Activated B cell treated with CpG ODN at 0.5 μM for 24 hours (primary cell): ENCODE measurements around the gene C9orf72. TPM values are rescaled to one million over a fixed set of nuclear protein-coding genes. Genes with fewer than 3 reads are reported as not detected.

Source experiments
- ATAC-seq: fragments of 200-7000 bp; cut with Tn5 transposase; one replicate; pipeline ENCODE4 v1.10.0; 2021; ENCODE audit warnings: low read depth, mild to moderate bottlenecking, moderate library complexity
- CTCF ChIA-PET: fragments of 350-600 bp; sonication (Branson Sonifier 250); formaldehyde crosslinking; loops from one replicate; lab custom pipeline; 2021; ENCODE audit warnings: antibody characterized with exemption; lab: Charles Lee
- POLR2A ChIA-PET: fragments of 350-600 bp; sonication (Branson Sonifier 250); formaldehyde crosslinking; loops from one replicate; lab custom pipeline; 2021; ENCODE audit warnings: antibody characterized with exemption; lab: Charles Lee
- DNase-seq: peaks from one replicate; pipeline ENCODE4 v3.0.0; 2022
- H3K27ac Mint-ChIP-seq: one replicate; pipeline ENCODE4 v1.8.0; 2020; ENCODE audit warnings: mixed read lengths
- H3K27me3 Mint-ChIP-seq: one replicate; pipeline ENCODE4 v1.8.0; 2021; ENCODE audit warnings: mixed read lengths
- H3K36me3 Mint-ChIP-seq: one replicate; pipeline ENCODE4 v1.8.0; 2021; ENCODE audit warnings: low read depth, mixed read lengths
- H3K4me1 Mint-ChIP-seq: one replicate; pipeline ENCODE4 v1.8.0; 2021; ENCODE audit warnings: mixed read lengths
- H3K4me3 Mint-ChIP-seq: one replicate; pipeline ENCODE4 v1.8.0; 2020; ENCODE audit warnings: mild to moderate bottlenecking, mixed read lengths
- H3K9me3 Mint-ChIP-seq: one replicate; pipeline ENCODE4 v1.8.0; 2020; ENCODE audit warnings: mixed read lengths
- intact Hi-C: fragments of 100-400 bp; cut with micrococcal nuclease; formaldehyde crosslinking; loops from one replicate; pipeline ENCODE4 v1.15.1; 2024
- total RNA-seq: library from RNA; stranded (reverse); gene quantifications from 2 replicates; pipeline ENCODE4 v1.2.3, GENCODE V29; 2022
- TF ChIP-seq, protein P1 (sequence below): fragments of 200-600 bp; IDR thresholded peaks from one replicate; pipeline ENCODE4 v1.8.0; 2022; ENCODE audit warnings: antibody characterized with exemption, mild to moderate bottlenecking

Gene C9orf72, protein sequence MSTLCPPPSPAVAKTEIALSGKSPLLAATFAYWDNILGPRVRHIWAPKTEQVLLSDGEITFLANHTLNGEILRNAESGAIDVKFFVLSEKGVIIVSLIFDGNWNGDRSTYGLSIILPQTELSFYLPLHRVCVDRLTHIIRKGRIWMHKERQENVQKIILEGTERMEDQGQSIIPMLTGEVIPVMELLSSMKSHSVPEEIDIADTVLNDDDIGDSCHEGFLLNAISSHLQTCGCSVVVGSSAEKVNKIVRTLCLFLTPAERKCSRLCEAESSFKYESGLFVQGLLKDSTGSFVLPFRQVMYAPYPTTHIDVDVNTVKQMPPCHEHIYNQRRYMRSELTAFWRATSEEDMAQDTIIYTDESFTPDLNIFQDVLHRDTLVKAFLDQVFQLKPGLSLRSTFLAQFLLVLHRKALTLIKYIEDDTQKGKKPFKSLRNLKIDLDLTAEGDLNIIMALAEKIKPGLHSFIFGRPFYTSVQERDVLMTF
- 15.2 and 15.3 TPM in 2 replicates for total RNA-seq

DNA sequence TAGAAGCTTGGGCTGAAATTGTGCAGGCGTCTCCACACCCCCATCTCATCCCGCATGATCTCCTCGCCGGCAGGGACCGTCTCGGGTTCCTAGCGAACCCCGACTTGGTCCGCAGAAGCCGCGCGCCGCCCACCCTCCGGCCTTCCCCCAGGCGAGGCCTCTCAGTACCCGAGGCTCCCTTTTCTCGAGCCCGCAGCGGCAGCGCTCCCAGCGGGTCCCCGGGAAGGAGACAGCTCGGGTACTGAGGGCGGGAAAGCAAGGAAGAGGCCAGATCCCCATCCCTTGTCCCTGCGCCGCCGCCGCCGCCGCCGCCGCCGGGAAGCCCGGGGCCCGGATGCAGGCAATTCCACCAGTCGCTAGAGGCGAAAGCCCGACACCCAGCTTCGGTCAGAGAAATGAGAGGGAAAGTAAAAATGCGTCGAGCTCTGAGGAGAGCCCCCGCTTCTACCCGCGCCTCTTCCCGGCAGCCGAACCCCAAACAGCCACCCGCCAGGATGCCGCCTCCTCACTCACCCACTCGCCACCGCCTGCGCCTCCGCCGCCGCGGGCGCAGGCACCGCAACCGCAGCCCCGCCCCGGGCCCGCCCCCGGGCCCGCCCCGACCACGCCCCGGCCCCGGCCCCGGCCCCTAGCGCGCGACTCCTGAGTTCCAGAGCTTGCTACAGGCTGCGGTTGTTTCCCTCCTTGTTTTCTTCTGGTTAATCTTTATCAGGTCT is at the start of gene C9orf72:
C9orf72 (minus strand) TSS at position 564 of the 716 bp plus-strand sequence. CDS start 6,361 bp downstream, outside the sequence.
- Mint-ChIP-seq H3K27ac (peak within 1 kb of the TSS; percentile 99), H3K4me3 (peak within 1 kb of the TSS; percentile 97), H3K9me3 (peaks cover 2% of the 10 kb centered on the region), H3K27me3 (no peaks in the 10 kb centered on the region), H3K36me3 (peaks cover 5% of the 10 kb centered on the region), H3K4me1 (peaks cover 24% of the 10 kb centered on the region)
- POLR2A ChIA-PET: interaction anchor here (0.6 to 2.3 kb wide), 11 partner anchors 10 to 626 kb away, joined by 3 to 13 read pairs (median 6); partner anchors contain the start of genes IFT74 and PLAA
- TF ChIP-seq, protein P1, sequence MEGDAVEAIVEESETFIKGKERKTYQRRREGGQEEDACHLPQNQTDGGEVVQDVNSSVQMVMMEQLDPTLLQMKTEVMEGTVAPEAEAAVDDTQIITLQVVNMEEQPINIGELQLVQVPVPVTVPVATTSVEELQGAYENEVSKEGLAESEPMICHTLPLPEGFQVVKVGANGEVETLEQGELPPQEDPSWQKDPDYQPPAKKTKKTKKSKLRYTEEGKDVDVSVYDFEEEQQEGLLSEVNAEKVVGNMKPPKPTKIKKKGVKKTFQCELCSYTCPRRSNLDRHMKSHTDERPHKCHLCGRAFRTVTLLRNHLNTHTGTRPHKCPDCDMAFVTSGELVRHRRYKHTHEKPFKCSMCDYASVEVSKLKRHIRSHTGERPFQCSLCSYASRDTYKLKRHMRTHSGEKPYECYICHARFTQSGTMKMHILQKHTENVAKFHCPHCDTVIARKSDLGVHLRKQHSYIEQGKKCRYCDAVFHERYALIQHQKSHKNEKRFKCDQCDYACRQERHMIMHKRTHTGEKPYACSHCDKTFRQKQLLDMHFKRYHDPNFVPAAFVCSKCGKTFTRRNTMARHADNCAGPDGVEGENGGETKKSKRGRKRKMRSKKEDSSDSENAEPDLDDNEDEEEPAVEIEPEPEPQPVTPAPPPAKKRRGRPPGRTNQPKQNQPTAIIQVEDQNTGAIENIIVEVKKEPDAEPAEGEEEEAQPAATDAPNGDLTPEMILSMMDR: no peak
- peak; percentile 74 for ATAC-seq
- CTCF ChIA-PET: interaction anchor here (0.6 to 1.0 kb wide), 2 partner anchors 14 to 240 kb away, joined by 3 read pairs; no protein-coding TSS in a partner anchor
- peak; percentile 87 for DNase-seq
- intact Hi-C loops: loop anchor here (1.0 to 5.0 kb wide), 7 partner anchors 44 to 680 kb away; partner anchors contain the start of genes CAAP1, MOB3B and PLAA

DNA sequence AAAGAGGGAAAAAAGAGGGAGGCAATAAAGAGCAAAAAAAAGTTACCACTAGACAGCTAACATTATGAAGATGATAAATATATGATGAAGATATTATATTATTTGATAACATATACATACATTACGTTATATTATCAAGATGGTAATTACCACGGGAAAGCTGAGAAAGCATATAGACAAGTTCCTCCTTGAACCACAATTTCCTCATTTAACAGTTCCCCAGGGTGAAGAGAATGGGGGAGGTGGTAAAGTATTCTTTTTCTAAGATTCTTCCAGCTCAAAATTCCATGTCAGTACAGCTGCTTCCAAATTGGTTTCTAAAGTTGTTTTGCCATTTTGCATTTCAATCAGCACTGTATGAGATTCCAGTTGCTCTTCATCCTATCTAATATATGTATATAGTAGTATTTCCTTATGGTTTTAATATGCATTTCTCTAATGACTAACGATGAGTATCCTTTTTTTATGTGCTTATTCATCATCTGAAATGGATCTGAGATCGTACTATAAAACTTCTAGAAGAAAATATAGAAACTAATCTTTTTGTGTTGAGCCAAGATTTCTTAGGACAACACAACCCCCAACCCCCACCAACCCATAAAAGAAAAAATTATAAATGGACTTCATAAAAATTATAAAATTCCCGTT is 49.5 kb upstream of the C9orf72 start:
- ATAC-seq (no peak), DNase-seq (no peak)
- TF ChIP-seq, protein P1: no peak
- ChIA-PET POLR2A (no interaction called here), CTCF (no interaction called here)
- H3K36me3 Mint-ChIP-seq: no peaks in the 10 kb centered on the region
- H3K4me1 Mint-ChIP-seq: peaks cover 5% of the 10 kb centered on the region
- no peak overlapping the region for H3K27ac Mint-ChIP-seq
- no peaks in the 10 kb centered on the region for H3K9me3 Mint-ChIP-seq
- no peaks in the 10 kb centered on the region for H3K27me3 Mint-ChIP-seq
- intact Hi-C loops: no loop called here
- H3K4me3 Mint-ChIP-seq: no peak overlapping the region

DNA sequence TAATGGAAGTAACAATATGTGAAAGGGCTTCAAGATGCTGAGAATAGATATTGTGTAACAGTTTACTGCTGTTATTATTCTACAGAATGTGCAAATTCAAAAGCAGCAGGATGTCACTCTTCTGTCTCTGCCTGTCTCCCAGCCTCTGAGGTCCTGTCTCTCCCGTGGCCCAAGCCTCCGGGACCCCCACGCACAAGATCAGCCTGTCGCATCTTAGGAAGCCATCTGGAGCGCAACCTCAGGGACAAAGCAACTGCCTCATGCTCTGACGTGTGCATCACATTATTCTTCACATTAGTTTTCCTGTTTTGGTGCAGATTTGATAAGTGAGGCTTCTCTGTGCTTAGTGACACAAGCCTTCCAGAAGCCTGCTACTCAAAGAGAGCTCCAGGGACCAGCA is 46.5 kb upstream of the C9orf72 start:
- H3K9me3 Mint-ChIP-seq: no peaks in the 10 kb centered on the region
- peaks cover 9% of the 10 kb centered on the region for H3K27me3 Mint-ChIP-seq
- CTCF ChIA-PET: no interaction called here
- no peak for ATAC-seq
- H3K27ac Mint-ChIP-seq: no peak overlapping the region
- no peaks in the 10 kb centered on the region for H3K36me3 Mint-ChIP-seq
- intact Hi-C loops: no loop called here
- no peak for DNase-seq
- POLR2A ChIA-PET: no interaction called here
- H3K4me3 Mint-ChIP-seq: no peak overlapping the region
- H3K4me1 Mint-ChIP-seq: peaks cover 5% of the 10 kb centered on the region
- TF ChIP-seq, protein P1: no peak

DNA sequence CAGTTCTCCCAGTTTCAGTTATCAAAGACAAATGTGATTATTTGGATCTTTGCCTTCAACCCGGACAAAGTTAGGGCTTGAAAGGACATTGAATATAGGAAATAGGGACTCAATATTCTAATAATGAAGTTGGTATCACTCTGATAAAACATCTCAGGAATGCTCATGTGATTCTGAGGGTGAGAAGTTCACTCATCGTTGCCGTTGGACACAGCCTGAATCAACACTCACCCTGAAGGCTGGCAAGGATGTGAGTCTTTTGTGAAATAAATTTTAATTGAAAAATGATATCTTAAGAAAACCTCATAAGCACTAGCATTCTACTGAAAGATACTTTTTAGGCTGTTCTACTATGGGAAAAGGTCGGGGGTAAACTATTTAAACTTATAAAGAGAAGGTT is 44.8 kb upstream of the C9orf72 start:
- TF ChIP-seq, protein P1: no peak
- POLR2A ChIA-PET: no interaction called here
- H3K4me3 Mint-ChIP-seq: no peak overlapping the region
- peaks cover 5% of the 10 kb centered on the region for H3K4me1 Mint-ChIP-seq
- H3K27ac Mint-ChIP-seq: no peak overlapping the region
- DNase-seq (no peak), ATAC-seq (no peak)
- H3K27me3 Mint-ChIP-seq: peaks cover 20% of the 10 kb centered on the region
- CTCF ChIA-PET: no interaction called here
- intact Hi-C loops: no loop called here
- no peaks in the 10 kb centered on the region for H3K36me3 Mint-ChIP-seq
- H3K9me3 Mint-ChIP-seq: no peaks in the 10 kb centered on the region
